Stomach (tissue), 9 donors: ENCODE data around the gene KCND2. TPM values are rescaled to one million over a fixed set of nuclear protein-coding genes. Genes with fewer than 3 reads are reported as not detected.

ENCODE experiments used
- DNase-seq, 2 donors: peaks; one replicate each; pipeline versions ENCODE4 v3.0.0 to v3.0.0-alpha.2; 2013 to 2019
- H3K27ac ChIP-seq, 5 donors: fragments of 200-600 bp in 4 of 5; sonication (generic) in 4 of 5; one replicate each; pipeline ENCODE4 v1.5.1; 2013 to 2019; ENCODE audit warnings: mild to moderate bottlenecking in 1 of 5, moderate library complexity in 1 of 5
- H3K27me3 ChIP-seq, 3 donors: fragments of 200-600 bp; sonication (generic); one replicate each; pipeline ENCODE4 v1.5.1; 2017 to 2019; ENCODE audit warnings: mixed run types in 1 of 3
- H3K36me3 ChIP-seq, 4 donors: fragments of 200-600 bp; sonication (generic); 1 replicate in 3 of 4; 2 replicates in 1 of 4; pipeline ENCODE4 v1.5.1; 2016 to 2019
- H3K4me1 ChIP-seq, 4 donors: fragments of 200-600 bp; sonication (generic); one replicate each; pipeline ENCODE4 v1.5.1; 2016 to 2019
- H3K4me3 ChIP-seq, 4 donors: fragments of 200-600 bp; sonication (generic) in 3 of 4; one replicate each; pipeline ENCODE4 v1.5.1; 2016 to 2019; ENCODE audit warnings: mild to moderate bottlenecking in 1 of 4
- H3K9me3 ChIP-seq, 4 donors: fragments of 200-600 bp; sonication (generic); one replicate each; pipeline ENCODE4 v1.5.1; 2016 to 2019
- CTCF ChIP-seq, 7 experiments: fragments of 450-650 bp in 4 of 7; fragments of 200-600 bp in 3 of 7; sonication (generic) in 3 of 7; IDR thresholded peaks; one replicate each; pipeline ENCODE4 v1.5.1; 2016 to 2019; ENCODE audit warnings: antibody characterized with exemption in 7 of 7, control low read depth in 2 of 7, mild to moderate bottlenecking in 1 of 7
- EP300 ChIP-seq: sonication (generic); formaldehyde crosslinking; IDR thresholded peaks from one replicate; pipeline ENCODE4 v1.6.1; 2017; ENCODE audit warnings: antibody characterized with exemption
- POLR2A ChIP-seq, 4 donors: fragments of 450-650 bp; IDR thresholded peaks; one replicate each; pipeline ENCODE4 v1.6.1; 2016; ENCODE audit warnings: antibody characterized with exemption in 4 of 4, control low read depth in 2 of 4, mild to moderate bottlenecking in 1 of 4, moderate library complexity in 1 of 4
- POLR2AphosphoS5 ChIP-seq, 3 donors: sonication (generic); formaldehyde crosslinking; IDR thresholded peaks; one replicate each; pipeline ENCODE4 v1.6.1; 2016; ENCODE audit warnings: antibody characterized with exemption in 3 of 3
- WGBS, 5 donors: extraction: QIAGEN DNeasy Blood & Tissue Kit in 3 of 5; methylation state at CpG; one replicate each; pipeline versions ENCODE4 v1.1.5 to v1.1.7; 2013 to 2018; 5-methylcytosine and 5-hydroxymethylcytosine counted together
- intact Hi-C: fragments of 100-400 bp; cut with DNase I; formaldehyde crosslinking; loops from one replicate; pipeline ENCODE4 v1.15.1; 2023; ENCODE audit warnings: low total_unique reads
- polyA plus RNA-seq, 3 donors: library from polyadenylated mRNA; stranded (reverse); fragments of 200-250 nt; gene quantifications; one replicate each; pipeline ENCODE4 v1.2.3, GENCODE V29; 2013
- total RNA-seq, 5 donors: library from RNA; depleted of rRNA; stranded (reverse); fragments of >200 nt; gene quantifications; one replicate each; pipeline versions ENCODE4 v1.1.0 to v1.2.3, GENCODE V29; 2014 to 2016
- donor health status: healthy with polysubstance abuse.
- donor health status: Bipolar disorder and iron deficiency.
- donor health status: healthy.

The KCND2 gene
- total and polyA plus RNA-seq, 8 donors: 0.06 to 1.3 (median 0.31) TPM; not detected in 5

GRCh38 chr7:120473352-120473751, 200.4 kb downstream of the KCND2 start:
- WGBS, 5 donors: 84 to 88% (median 86%) methylated on average over 5 of the region's 5 CpGs
- no peak for DNase-seq
- intact Hi-C loops: no loop called here
- no peaks in the 10 kb centered on the region for H3K4me1 ChIP-seq
- H3K27ac ChIP-seq: no peak overlapping the region
- H3K4me3 ChIP-seq: no peak overlapping the region
- no peaks in the 10 kb centered on the region for H3K27me3 ChIP-seq
- H3K9me3 ChIP-seq: no peaks in the 10 kb centered on the region
- no peak for TF ChIP-seq EP300
- no peak for TF ChIP-seq CTCF (IDR thresholded peaks at IDR 0.05)
- no peak for TF ChIP-seq POLR2A (IDR thresholded peaks at IDR 0.05)
- no peak for TF ChIP-seq POLR2AphosphoS5 (IDR thresholded peaks at IDR 0.05)
- no peaks in the 10 kb centered on the region for H3K36me3 ChIP-seq

GRCh38 chr7:120475994-120476393, 203.0 kb downstream of the KCND2 start:
- no peak overlapping the region for H3K27ac ChIP-seq
- peaks cover 0 to 5% (median 0%) of the 10 kb centered on the region in 4 donors for H3K9me3 ChIP-seq
- H3K4me1 ChIP-seq: no peaks in the 10 kb centered on the region
- intact Hi-C loops: no loop called here
- H3K4me3 ChIP-seq: no peak overlapping the region
- H3K36me3 ChIP-seq: no peaks in the 10 kb centered on the region
- H3K27me3 ChIP-seq: no peaks in the 10 kb centered on the region
- TF ChIP-seq EP300 (no peak), POLR2AphosphoS5 (IDR thresholded peaks at IDR 0.05) (no peak), POLR2A (IDR thresholded peaks at IDR 0.05) (no peak), CTCF (IDR thresholded peaks at IDR 0.05) (no peak)
- no peak for DNase-seq

- WGBS, 5 donors: 88 to 95% (median 90%) methylated on average over 2 of the region's 2 CpGs
- no peak overlapping the region for H3K27ac ChIP-seq
- H3K27me3 ChIP-seq: no peaks in the 10 kb centered on the region
- no peak for DNase-seq
- H3K4me1 ChIP-seq: no peaks in the 10 kb centered on the region
- H3K9me3 ChIP-seq: peaks cover 0 to 6% (median 0%) of the 10 kb centered on the region in 4 donors
- intact Hi-C loops: no loop called here
- H3K36me3 ChIP-seq: no peaks in the 10 kb centered on the region
- H3K4me3 ChIP-seq: no peak overlapping the region
- TF ChIP-seq EP300 (no peak), POLR2A (IDR thresholded peaks at IDR 0.05) (no peak), POLR2AphosphoS5 (IDR thresholded peaks at IDR 0.05) (no peak), CTCF (IDR thresholded peaks at IDR 0.05) (no peak)
Measured at GRCh38 chr7:120480472-120480871, 207.5 kb downstream of the KCND2 start.

GRCh38 chr7:120480930-120481329, 208.0 kb downstream of the KCND2 start:
- Histone ChIP-seq H3K27me3 (no peaks in the 10 kb centered on the region), H3K9me3 (peaks cover 0 to 6% (median 0%) of the 10 kb centered on the region in 4 donors), H3K4me3 (no peak overlapping the region), H3K27ac (no peak overlapping the region), H3K4me1 (no peaks in the 10 kb centered on the region), H3K36me3 (no peaks in the 10 kb centered on the region)
- DNase-seq: no peak
- intact Hi-C loops: no loop called here
- TF ChIP-seq CTCF (IDR thresholded peaks at IDR 0.05): no peak
- WGBS, 5 donors: 87 to 95% (median 88%) methylated on average over 5 of the region's 5 CpGs
